DMS 273 treated with DMSO at 0.1 percent for 48 hours (cell line): Measurements from ENCODE around the gene PPP1R26.
"Not testable (repeated sequence)": the region's sequence is repeated elsewhere in the genome, so short reads cannot be mapped to it uniquely, and the experiment has no call there.

Experiments
- DNase-seq: peaks from one replicate; lab custom pipeline; 2025; lab: John Stamatoyannopoulos, UW

The PPP1R26 gene

DNA sequence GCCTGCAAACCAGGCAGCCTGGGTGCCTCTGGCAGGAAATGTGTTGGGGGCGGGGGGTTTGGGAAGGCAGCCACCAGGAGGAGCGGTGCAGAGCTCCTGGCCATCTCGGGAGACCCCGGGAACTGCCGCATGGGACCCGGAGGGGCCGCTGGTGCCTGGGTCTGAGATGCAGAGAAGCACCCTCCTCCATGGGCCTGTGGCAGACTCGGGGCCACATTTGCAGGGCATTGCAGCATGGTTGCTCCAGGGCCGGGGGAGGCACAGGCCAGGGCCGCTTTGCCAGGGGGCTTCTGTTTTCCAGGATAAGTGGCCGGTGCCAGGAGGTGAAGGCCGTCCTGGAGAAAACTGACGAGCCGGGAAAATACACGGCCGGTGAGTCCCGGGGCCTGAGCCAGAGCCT, 43.3 kb downstream of the PPP1R26 start:
- no peak for DNase-seq

DNA sequence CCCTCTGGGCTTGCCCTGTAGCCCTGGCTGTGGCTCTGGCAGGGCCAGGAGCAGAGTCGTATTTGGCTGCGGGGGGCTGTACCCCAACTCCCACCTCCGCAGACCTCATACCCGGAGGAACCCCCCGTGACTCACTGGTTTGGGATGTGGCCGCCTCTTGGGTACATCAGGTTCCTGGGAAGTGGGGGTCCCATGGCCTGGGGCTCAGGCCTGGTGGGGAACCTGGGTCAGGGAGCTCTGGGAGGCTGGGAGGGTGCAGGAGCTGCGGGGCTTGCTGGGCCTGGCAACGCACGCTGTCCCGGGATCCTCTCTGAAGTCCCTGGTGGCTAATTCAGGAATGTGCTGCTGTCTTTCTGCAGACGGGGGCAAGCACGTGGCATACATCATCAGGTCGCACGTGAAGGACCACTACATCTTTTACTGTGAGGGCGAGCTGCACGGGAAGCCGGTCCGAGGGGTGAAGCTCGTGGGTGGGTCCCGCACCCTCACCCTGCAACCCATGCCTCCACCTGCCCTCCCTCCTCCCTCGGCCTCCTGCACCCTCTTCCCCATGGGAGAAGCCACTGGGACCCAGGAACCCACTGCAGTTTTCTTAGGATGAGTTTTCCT, 44.0 kb downstream of the PPP1R26 start:
- no peak for DNase-seq

DNA sequence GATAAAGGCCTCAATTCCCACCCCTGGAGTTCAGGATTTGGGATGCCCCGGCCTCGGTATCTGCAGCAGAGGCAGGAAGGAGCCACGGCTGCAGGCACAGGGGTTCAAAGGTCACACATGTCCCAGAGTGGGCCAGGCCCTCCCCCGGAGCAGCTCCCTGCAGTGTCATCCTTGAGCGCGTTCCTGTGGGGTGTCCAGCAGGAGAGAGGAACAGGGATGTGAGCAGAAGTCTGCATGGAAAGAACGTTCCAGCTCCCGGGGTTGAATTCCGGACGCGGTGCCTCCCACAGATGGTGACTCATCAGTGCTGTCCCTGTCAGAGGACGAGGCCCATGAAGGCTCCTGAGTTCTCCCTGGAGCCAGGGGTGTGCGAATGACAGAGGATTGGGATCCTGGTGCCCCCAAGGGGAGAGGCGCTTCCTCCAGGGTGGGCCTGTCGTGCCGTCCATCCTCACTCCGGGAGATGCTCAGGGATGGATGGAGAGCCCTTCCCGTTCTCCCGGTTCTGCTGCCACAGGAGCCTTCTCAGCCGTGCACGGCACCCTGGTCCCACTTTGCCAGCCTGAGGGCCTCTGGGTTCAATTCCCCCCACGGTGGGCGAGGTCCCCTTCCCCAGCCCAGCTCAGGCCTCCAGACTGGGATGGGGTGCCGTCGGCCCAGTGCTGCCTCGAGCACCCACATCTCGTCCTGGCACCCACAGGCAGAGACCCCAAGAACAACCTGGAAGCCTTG, 44.7 kb downstream of the PPP1R26 start:
- no peak for DNase-seq

DNA sequence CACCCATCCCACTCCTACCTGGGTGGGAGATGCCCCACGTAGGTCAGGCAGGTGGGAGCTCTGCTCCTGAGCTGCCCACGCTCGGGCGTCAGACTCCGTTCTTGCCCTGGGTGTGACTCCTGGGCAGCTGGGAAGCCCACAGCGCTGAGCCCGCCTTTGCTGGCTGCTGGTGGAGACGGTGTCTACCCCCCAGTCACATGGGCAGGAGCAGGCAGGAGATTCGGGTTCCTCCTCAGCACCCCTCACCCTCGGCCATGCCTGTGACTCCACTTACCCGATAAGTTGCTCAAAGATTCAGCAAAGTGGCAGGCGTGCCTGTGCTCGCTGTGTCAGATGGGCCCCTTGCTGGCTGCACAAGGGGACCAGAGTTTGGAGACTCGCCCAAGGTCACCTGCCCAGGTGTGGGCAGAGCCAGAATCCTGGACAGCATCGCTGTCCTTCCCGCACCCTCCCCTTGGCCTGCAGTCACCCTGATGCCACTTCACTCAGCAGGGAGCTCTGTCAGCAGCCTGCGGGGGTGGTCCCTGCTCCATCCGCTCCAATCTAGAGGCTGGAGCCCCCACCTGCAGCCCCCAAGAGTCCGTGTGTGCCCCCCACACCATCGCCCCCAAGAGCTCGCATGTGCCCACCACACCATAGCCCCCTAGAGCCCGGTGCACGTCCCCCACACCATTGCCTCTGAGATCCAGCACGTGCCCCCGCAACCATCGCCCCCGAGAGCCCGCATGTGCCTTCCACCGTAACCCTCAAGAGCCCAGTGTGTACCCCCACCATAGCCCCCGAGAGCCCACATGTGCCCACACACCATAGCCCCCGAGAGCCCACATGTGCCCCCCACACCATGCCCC, 45.9 kb downstream of the PPP1R26 start:
- no peak for DNase-seq

DNA sequence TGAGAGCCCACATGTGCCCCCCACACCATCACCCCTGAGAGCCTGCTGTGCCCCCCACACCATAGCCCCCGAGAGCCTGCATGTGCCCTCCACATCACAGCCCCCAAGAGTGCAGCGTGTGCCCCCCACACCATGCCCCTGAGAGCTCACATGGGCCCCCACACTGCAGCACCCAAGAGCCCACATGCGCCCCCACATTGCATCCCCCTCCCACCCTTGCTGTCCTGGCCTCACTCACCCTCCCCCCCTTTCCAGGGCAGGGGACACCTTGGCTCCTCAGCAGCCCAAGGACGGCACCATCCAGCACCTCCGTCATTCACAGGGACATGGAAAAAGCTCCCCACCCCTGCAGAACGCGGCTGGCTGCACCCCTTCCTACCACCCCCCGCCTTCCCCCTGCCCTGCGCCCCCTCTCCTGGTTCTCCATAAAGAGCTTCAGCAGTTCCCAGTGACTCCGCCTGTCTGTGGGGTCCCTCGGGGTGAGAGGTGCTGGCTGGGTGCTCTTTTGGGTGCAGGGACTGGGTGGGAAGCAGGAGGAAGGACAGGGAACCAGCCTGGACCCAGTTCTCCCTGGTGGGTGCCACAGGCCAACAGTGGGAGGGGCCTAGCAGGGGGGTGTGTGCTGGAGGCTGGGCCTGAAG, 46.6 kb downstream of the PPP1R26 start:
- DNase-seq, result no peak

DNA sequence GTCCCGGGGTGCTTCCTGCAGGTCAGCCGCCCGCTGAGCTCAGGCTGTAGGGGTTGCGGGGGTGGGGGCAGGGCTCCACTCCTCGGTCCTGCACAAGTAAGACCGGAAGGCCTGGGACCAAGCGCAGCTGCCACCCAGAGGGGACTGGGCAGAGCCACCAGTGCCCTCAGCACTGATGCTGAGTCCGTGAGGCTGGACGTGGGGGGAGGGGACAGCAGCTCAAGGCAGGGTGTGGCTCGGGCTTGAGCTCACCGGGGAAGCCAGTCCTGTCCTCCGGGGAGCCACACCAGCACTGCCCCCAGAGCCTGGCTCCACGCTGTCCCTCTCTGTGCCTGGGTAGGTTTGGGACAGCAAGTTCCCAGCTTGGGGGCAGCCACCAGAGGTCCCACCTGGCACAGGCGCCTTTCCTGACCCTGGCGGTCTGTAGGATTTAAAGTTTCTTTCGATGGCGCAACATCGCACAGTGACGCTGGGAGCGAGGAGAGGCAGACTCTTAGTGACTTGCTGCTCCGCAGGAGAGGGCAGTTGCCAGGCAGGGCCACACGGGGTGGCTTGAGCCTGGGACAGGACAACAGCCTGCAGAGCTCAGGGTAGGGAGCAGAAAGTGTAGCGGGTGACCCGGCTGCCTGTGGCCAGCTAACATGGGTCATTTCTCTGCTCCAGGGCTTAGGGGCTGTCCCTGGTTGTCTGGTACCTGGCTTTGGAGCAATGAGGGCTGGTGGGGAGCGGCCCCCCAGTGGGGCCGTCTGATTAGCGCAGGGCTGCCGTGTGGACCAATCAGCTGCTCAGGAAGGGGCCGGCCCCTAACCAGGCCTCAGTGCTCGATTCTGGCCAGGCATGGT, 47.4 kb downstream of the PPP1R26 start:
- DNase-seq, result no peak

DNA sequence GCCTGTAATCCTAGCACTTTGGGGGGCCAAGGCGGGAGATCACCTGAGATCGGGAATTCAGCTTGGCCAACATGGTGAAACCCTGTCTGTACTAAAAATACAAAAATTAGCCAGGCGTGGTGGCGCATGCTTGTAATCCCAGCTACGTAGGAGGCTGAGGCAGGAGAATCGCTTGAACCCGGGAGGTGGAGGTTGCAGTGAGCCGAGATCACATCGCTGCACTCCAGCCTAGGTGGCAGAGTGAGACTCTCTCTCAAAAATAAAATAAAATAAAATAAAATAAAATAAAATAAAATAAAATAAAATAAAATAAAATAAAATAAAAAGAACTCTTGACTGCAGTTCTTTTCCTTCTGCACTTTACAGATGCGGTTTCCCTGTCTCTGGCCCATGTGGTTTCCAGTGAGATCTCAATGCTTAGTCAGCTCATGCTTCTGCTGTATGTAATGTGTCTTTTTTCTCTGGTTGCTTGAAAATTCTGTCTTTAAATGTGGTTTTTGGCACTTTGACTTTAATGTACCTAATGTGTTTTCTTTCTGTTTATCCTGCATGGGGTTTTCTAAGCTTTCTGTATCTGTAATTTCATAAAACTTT, 49.4 kb downstream of the PPP1R26 start:
- not testable (repeated sequence) for DNase-seq

DNA sequence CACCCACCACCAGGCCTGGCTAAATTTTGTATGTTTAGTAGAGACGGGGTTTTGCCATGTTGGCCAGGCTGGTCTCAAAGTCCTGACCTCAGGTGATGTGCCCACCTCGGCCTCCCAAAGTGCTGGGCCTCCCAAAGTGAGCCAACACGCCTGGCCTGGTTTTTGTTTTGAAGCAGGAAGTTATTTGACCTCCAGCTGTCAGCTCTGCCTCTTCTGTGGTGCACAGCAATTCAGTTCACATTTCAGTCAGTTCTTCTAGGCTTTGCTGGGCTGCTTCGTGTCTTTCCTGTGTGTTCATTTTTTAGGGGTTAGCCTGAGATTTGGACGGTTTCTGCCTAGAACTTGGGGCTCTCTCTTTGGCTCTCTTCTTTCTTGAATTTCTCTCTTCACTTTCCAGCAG, 50.6 kb downstream of the PPP1R26 start:
- no peak for DNase-seq

DNA sequence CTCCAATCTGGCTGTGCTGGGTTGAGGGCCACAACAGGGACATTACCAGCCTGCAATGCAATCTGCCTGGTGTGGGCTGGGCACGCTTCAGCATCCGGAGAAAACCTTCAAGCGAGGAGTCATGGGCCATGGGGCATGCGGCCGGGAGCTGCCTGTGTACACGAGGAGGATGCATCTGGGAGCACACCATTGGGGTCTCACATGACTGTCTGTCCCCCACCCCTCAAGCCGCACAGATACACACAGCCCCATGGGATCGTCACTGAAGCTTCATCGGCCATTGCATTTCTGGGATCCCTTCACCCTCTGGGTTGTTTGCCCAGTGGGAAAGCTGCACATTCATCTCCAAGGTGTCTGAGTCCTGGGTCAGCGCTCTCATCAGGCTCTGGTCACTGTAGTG, 51.5 kb downstream of the PPP1R26 start:
- DNase-seq, result no peak

DNA sequence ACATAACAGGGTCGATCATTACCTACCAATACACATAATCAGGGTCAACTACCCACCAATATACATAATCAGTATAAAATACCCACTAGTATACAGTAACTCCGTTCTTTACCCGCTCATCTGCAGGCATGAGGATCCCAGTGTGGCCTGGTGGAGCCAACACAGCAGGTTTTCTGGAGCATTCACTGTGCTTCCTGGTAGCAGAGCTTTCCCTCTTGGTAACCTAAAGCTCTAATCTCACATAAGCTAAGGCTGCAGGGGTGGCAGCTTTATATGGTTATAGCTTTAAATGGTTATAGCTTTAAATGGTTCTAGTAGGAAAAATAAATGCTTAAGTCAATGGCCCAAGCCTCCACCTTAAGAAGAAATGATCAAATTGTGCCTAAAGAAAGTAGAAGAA, 53.5 kb downstream of the PPP1R26 start:
- no peak for DNase-seq

DNA sequence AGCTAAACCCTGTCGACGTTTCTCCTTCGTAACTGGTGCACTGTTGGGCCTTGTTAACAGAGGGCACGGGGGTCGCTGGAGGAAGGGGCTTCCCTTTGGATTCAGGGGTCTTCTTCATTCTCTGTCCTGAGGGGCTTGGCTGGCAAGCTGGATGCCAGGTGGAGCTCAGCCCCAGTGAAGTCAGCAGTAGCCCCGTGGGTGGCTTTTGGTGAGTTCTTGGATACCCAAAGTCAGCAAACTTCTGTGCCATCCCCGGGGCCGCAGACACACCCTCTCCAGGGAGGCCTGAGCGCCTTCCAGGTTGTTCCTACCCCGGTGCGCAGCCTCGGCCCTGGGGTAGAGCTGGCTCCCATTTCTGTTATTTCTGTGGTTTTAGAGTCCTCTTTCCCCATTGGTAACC, 54.1 kb downstream of the PPP1R26 start:
- DNase-seq, result no peak

DNA sequence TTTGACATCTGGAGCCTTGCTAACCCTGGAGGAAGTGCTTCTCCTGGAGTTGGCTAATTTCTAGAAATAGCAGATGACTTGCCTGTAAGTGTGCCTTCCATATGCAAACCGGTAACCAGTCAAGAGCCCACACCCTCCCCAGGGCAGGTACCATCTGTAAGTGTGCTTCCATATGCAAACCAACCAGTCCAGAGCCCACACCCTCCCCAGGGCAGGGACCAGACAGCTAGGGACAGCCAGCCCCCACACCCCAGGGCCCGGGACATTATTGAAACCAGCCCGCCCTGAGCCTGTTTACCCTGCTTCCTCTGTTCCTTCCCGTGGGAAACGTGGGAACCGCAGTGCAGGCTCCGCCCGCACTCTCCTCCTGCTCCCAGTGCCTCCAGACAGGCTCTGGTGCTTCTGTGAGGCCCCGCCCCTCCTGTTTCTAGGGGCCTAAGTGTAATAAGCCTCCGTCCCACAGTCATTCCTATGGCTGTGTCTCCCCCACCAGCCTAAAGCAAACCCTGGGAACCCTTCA, 54.7 kb downstream of the PPP1R26 start:
- not testable (repeated sequence) for DNase-seq

DNA sequence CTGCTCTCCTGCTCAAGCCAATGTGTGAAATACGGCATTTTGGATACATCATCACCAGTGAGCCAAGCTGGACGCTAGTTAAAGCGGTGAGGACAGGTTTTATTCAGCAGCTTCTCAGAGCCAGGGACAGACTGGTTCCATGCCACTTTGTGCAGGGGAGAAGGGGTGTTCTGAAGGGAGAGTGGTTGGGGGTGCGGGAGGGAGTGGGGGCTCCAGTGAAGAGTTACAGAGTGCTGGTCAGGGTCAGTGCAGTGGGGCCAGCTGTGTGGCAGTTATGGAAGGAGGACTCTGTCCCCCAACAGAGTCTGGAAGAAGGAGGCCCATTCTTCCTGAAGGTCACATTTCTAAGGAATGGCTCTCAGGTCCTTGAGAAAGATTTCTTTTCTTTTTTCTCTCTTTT, 55.2 kb downstream of the PPP1R26 start:
- DNase-seq, result not testable (repeated sequence)

DNA sequence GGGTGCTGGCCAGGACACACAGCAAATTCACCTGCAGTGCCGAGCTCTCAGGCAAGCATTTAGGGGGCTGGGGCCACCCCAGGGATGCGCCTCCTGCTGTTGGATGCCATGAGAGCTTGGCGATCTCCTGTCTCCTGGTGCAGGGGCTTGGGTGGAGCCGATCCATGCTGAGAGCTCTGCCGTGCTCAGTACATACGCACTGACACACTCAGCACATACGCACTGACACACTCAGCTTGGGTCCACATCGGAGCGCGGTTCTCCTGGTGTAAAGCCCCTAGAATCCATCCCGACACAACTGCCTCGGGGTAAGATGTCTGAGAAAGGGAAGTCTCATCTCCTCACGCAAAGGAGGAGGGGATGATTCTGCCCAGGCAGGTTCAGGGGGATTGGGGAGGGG, 56.0 kb downstream of the PPP1R26 start:
- DNase-seq, result not testable (repeated sequence)

DNA sequence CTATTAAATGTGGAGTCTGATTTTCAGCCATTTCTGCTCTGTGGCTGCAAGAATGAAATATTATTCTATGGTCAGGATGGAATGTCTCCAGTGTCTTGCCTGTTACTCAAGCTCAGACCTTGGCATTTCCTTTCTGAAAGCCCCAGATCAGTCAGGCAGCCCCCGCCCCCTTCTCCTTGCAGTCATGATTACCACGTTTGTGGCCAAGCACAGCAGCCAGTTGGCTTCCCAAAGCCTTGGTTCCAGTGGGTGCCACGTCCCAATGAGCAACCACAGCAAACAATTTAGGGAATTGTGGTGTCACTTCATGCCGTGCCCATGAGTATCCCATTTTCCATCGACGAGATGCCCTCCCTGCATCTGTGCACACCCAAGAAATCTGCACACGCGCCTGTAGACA, 56.6 kb downstream of the PPP1R26 start:
- no peak for DNase-seq
